HepG2 (cell line): ENCODE data around the gene SSC4D. TPM values are rescaled to one million over a fixed set of nuclear protein-coding genes. Genes with fewer than 3 reads are reported as not detected.

Experiments
- ATF2 ChIP-seq: sonication (generic); formaldehyde crosslinking; IDR thresholded peaks from 2 replicates; pipeline ENCODE4 v1.4.0; 2020; ENCODE audit warnings: missing genetic modification reagents
- DBP ChIP-seq: sonication (generic); formaldehyde crosslinking; IDR thresholded peaks from 2 replicates; pipeline ENCODE4 v1.4.0; 2020; ENCODE audit warnings: missing genetic modification reagents; ENCODE audit errors: not compliant biosample characterization
- FUBP1 ChIP-seq: sonication (generic); formaldehyde crosslinking; IDR thresholded peaks from 2 replicates; pipeline ENCODE4 v1.5.1; 2020; ENCODE audit warnings: missing genetic modification reagents, mild to moderate bottlenecking, borderline replicate concordance
- GATA4 ChIP-seq: sonication (generic); IDR thresholded peaks from 2 replicates; pipeline ENCODE4 v1.6.1; 2016; ENCODE audit warnings: antibody characterized with exemption, low read depth, borderline replicate concordance
- HDAC6 ChIP-seq: fragments of 200-600 bp; sonication (generic); IDR thresholded peaks from 2 replicates; pipeline ENCODE4 v1.7.0; 2017; ENCODE audit warnings: mild to moderate bottlenecking, antibody characterized with exemption, low read length, low read depth
- KAT8 ChIP-seq: IDR thresholded peaks from 2 replicates; pipeline ENCODE4 v1.6.1; 2016; ENCODE audit warnings: missing genetic modification reagents, missing compliant biosample characterization
- KDM1A ChIP-seq: IDR thresholded peaks from 2 replicates; pipeline ENCODE4 v1.6.1; 2016; ENCODE audit warnings: missing compliant biosample characterization
- MIER3 ChIP-seq: IDR thresholded peaks from 2 replicates; pipeline ENCODE4 v1.6.1; 2016; ENCODE audit warnings: missing compliant biosample characterization, borderline replicate concordance
- MXD3 ChIP-seq: IDR thresholded peaks from 2 replicates; pipeline ENCODE4 v1.6.1; 2016; ENCODE audit warnings: mild to moderate bottlenecking, missing biosample characterization, missing genetic modification reagents
- NPAS2 ChIP-seq: sonication (generic); formaldehyde crosslinking; IDR thresholded peaks from 2 replicates; pipeline ENCODE4 v1.8.0; 2022; ENCODE audit warnings: mild to moderate bottlenecking, missing genetic modification reagents, borderline replicate concordance
- NR2F6 ChIP-seq, 2 experiments: IDR thresholded peaks; 2 replicates each; pipeline ENCODE4 v1.6.1; 2016; ENCODE audit warnings: antibody characterized with exemption in 1 of 2, mild to moderate bottlenecking in 1 of 2
- PHF20 ChIP-seq: sonication (generic); formaldehyde crosslinking; IDR thresholded peaks from 2 replicates; pipeline ENCODE4 v1.5.0; 2020; ENCODE audit warnings: mild to moderate bottlenecking, missing genetic modification reagents
- PRPF4 ChIP-seq: fragments of 200-400 bp; formaldehyde crosslinking; IDR thresholded peaks from 2 replicates; pipeline ENCODE4 v1.6.1; 2016; ENCODE audit warnings: low read length, low read depth; ENCODE audit not compliant: poor library complexity, severe bottlenecking
- TCF12 ChIP-seq, 2 experiments: fragments of 450-650 bp in 1 of 2; sonication (generic) in 1 of 2; formaldehyde crosslinking in 1 of 2; IDR thresholded peaks; 2 replicates each; pipeline versions ENCODE4 v1.6.1 to v1.8.0; 2017 to 2022; ENCODE audit warnings: antibody characterized with exemption in 1 of 2, mild to moderate bottlenecking in 1 of 2, missing genetic modification reagents in 1 of 2, moderate library complexity in 1 of 2
- ZNF232 ChIP-seq: sonication (generic); formaldehyde crosslinking; IDR thresholded peaks from 2 replicates; pipeline ENCODE4 v1.4.0; 2020; ENCODE audit warnings: missing genetic modification reagents, borderline replicate concordance
- ZNF234 ChIP-seq: sonication (generic); formaldehyde crosslinking; conservative IDR thresholded peaks from 2 replicates; pipeline ENCODE4 v1.5.1; 2020; ENCODE audit warnings: mild to moderate bottlenecking, missing genetic modification reagents
- ZNF362 ChIP-seq: sonication (generic); formaldehyde crosslinking; IDR thresholded peaks from 2 replicates; pipeline ENCODE4 v1.4.0; 2020; ENCODE audit warnings: missing genetic modification reagents, mild to moderate bottlenecking, borderline replicate concordance
- ZNF431 ChIP-seq: sonication (generic); formaldehyde crosslinking; IDR thresholded peaks from 2 replicates; pipeline ENCODE4 v1.9.0; 2022; ENCODE audit warnings: missing genetic modification reagents, low read depth, mild to moderate bottlenecking, borderline replicate concordance
- ZNF670 ChIP-seq: sonication (generic); formaldehyde crosslinking; IDR thresholded peaks from 2 replicates; pipeline ENCODE4 v1.8.0; 2022; ENCODE audit warnings: mild to moderate bottlenecking, missing genetic modification reagents, borderline replicate concordance
- ZNF816 ChIP-seq: sonication (generic); formaldehyde crosslinking; IDR thresholded peaks from 2 replicates; pipeline ENCODE4 v1.8.0; 2022; ENCODE audit warnings: missing genetic modification reagents, mild to moderate bottlenecking, borderline replicate concordance
- ZNF879 ChIP-seq: sonication (generic); formaldehyde crosslinking; IDR thresholded peaks from 2 replicates; pipeline ENCODE4 v1.8.1; 2023; ENCODE audit warnings: missing genetic modification reagents
- polyA plus RNA-seq, 8 experiments: library from polyadenylated mRNA; depleted of rRNA in 3 of 8; stranded (reverse) in 7 of 8; unstranded in 1 of 8; fragments of >200 nt; fragmentation: Illumina TruSeq in 4 of 8; extraction: Trizol in 4 of 8; gene quantifications; 2 replicates each; pipeline versions ENCODE4 v1.2.1 to v1.2.3, GENCODE V29; 2011 to 2016; ENCODE audit warnings: low read depth in 4 of 8, missing spikeins in 1 of 8, mixed read lengths in 1 of 8; ENCODE audit not compliant: insufficient read depth in 1 of 8
- total RNA-seq, 5 experiments: library from RNA; depleted of rRNA; stranded (reverse); fragments of >200 nt; fragmentation: Illumina TruSeq; extraction: Trizol; gene quantifications; 2 replicates each; pipeline ENCODE4 v1.2.3, GENCODE V29; 2016; ENCODE audit warnings: low read depth in 1 of 5
- TF ChIP-seq, protein P1 (sequence below): sonication (generic); formaldehyde crosslinking; IDR thresholded peaks from 2 replicates; pipeline ENCODE4 v1.5.1; 2020; ENCODE audit warnings: missing genetic modification reagents, mild to moderate bottlenecking, borderline replicate concordance

Gene SSC4D
- total and polyA plus RNA-seq, 2 of the 13 experiments (the other 11 are each of a cell fraction or from before 2014, with no cell fraction given): 33.3 to 63.8 TPM

- TF ChIP-seq ZNF234 (CRISPR knock-in tag): no peak
- peak; percentile 72; the same call in 1 of the 2 replicates for TF ChIP-seq ZNF670 (CRISPR knock-in tag)
- TF ChIP-seq ZNF816 (CRISPR knock-in tag): peak; percentile 80; the same call in 1 of the 2 replicates
- TF ChIP-seq ZNF431 (CRISPR knock-in tag): peak; percentile 93; the same call in 1 of the 2 replicates
- peak; percentile 67; the same call in 1 of the 2 replicates for TF ChIP-seq GATA4
- TF ChIP-seq PHF20 (CRISPR knock-in tag): peak; percentile 65; the same call in 1 of the 2 replicates
- TF ChIP-seq ATF2: peak; percentile 60; the same call in 1 of the 2 replicates
- peak; percentile 72; the same call in 1 of the 2 replicates for TF ChIP-seq MIER3 (CRISPR knock-in tag)
- no peak for TF ChIP-seq HDAC6
- peak; percentile 45; the same call in 1 of the 2 replicates for TF ChIP-seq KAT8 (CRISPR knock-in tag)
- TF ChIP-seq FUBP1 (CRISPR knock-in tag): no peak
- no peak for TF ChIP-seq ZNF362 (CRISPR knock-in tag)
- TF ChIP-seq KDM1A (CRISPR knock-in tag): no peak
- TF ChIP-seq NPAS2 (CRISPR knock-in tag): no peak
- no peak for TF ChIP-seq TCF12 (IDR thresholded peaks at IDR 0.05)
- no peak; the same call in 1 of the 2 replicates for TF ChIP-seq TCF12 (CRISPR knock-in tag; IDR thresholded peaks at IDR 0.05)
- TF ChIP-seq NR2F6 (IDR thresholded peaks at IDR 0.05): no peak
- no peak for TF ChIP-seq NR2F6 (CRISPR knock-in tag; IDR thresholded peaks at IDR 0.05)
- TF ChIP-seq ZNF232 (CRISPR knock-in tag): no peak; the same call in 1 of the 2 replicates
- no peak for TF ChIP-seq DBP (CRISPR knock-in tag)
- no peak for TF ChIP-seq ZNF879 (CRISPR knock-in tag)
- TF ChIP-seq, protein P1, sequence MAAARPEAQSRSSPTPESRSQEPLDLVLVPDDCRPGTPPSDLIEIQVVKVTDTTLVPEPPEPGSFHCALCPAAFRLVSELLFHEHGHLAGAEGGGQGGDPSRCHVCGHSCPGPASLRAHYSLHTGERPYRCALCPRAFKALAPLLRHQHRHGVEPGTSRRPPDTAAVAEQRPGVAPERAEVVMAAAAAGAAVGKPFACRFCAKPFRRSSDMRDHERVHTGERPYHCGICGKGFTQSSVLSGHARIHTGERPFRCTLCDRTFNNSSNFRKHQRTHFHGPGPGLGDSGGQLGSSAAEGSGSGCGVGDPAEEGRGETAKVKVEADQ (CRISPR knock-in tag): peak; percentile 95; the same call in 1 of the 2 replicates
- TF ChIP-seq MXD3 (CRISPR knock-in tag): peak; percentile 89
- peak; percentile 47 for TF ChIP-seq PRPF4
Observed at GRCh38 chr7:76358481-76359110, 50.9 kb downstream of the SSC4D start, which contains the start of gene YWHAG (continued).
